Spleen (tissue), 7 donors: ENCODE results near the gene ADAM21.

Experiments used
- CTCF ChIP-seq, 11 experiments: fragments of 200-600 bp in 7 of 11; fragments of 450-650 bp in 4 of 11; sonication (generic) in 4 of 11; IDR thresholded peaks in 8 of 11; conservative IDR thresholded peaks in 3 of 11; 1 replicate in 7 of 11; 2 replicates in 4 of 11; pipeline versions ENCODE4 v1.4.0 to v1.8.0; 2016 to 2021; ENCODE audit warnings: antibody characterized with exemption in 11 of 11, inconsistent platforms in 4 of 11, mild to moderate bottlenecking in 1 of 11
- POLR2A ChIP-seq, 3 donors: fragments of 450-650 bp; IDR thresholded peaks; one replicate each; pipeline ENCODE4 v1.5.1; 2017; ENCODE audit warnings: antibody characterized with exemption in 3 of 3, mild to moderate bottlenecking in 1 of 3
- donor health status: DM: no; HTN: no; CAD: no; lungs with moderate emphysema.
- donor health status: DM: no; HTN: no; CAD: no.
- donor health status: DM: no; HTN: no; CAD: no.

- TF ChIP-seq CTCF (IDR thresholded peaks at IDR 0.05 in 8 of 11, conservative IDR thresholded peaks at IDR 0.05 in 3 of 11), result no peak
- no peak for TF ChIP-seq POLR2A (IDR thresholded peaks at IDR 0.05)
Measured at GRCh38 chr14:70472253-70473159, 20.5 kb downstream of the ADAM21 start.
